DMS153 treated with DMSO at 0.1 percent for 48 hours (cell line): ENCODE data around the gene SIGLEC9.

Source experiments
- DNase-seq: peaks from one replicate; lab custom pipeline; 2025; ENCODE audit not compliant: unreplicated experiment; lab: John Stamatoyannopoulos, UW

The SIGLEC9 gene

DNA sequence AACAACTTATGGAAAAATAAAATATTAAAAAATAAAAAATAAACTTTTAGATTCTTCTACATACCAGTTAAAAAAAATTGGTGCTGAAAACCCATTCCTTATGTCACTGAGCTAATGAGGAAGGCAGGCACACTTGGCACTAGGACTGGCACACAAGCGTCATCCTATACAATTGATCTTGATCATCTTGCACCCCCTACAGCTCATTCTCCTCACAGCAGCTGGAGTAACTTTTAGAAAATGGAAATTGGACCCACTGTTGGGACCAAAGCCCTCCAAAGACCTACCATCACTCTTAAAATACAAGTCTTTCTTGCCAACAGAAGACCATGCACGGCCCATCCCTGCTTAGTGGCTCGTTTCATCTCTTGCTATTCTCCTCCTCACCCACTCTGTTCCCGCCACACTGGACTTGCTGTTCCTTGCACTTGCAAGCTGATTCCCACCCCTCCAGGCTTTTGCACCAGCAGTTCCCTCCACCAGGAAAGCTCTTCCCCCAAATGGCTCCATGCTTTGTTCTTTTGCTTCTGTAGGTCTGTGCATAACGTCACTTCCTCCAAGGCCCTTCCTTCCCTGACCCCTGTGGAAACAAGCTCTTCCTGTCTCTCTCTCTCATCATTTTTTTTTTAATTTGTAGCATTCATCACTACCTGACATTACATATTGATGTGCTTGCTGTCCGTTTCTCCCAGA lies 28.1 kb upstream of the SIGLEC9 start:
- no peak for DNase-seq

DNA sequence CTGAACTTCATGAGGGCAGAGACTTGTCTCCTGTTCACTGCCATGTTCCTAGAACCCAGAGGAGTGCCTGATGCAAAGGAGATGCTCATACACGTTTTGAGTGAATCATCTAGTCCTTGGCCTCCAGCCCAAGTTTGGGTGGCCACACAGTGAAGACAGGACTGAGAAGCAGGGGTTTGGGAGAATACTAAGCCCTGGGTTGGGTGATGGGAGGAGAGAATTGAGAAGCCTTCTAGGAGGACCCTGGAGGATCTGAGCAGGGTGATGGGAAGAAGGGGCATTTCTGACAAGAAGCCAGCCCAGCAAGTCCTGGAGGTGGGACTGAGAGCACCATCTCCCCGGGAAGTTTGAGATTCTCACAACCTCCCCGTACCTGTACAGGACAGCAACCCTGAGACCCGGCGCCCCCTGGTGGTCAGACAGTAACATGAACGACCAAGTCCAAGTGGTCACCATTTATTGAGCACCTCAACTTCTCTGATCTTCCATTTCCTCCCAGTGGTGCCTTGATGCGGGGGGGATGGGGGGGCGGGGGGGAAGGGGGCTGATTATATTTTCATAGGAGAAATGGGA lies 27.5 kb upstream of the SIGLEC9 start:
- DNase-seq = peak; percentile 51

DNA sequence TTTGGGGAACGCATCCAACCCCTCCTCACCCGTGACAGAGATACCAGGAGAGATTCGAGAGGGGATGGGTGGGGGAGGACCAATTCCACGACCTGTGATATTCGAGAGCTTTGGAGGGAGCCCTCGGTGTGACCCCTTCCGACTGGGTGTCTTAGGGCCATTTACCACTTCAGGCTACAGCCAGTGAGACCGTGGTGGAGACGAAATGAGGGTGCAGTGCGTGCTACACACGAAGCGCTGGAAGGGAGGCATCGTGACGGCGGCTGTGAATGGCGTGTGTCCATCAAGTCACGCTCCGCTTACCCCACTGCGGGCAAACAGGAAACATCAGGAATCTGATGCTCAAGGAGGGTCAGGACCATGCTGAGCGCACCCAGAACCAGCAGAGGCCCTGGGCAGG lies 26.9 kb upstream of the SIGLEC9 start:
- DNase-seq = no peak

DNA sequence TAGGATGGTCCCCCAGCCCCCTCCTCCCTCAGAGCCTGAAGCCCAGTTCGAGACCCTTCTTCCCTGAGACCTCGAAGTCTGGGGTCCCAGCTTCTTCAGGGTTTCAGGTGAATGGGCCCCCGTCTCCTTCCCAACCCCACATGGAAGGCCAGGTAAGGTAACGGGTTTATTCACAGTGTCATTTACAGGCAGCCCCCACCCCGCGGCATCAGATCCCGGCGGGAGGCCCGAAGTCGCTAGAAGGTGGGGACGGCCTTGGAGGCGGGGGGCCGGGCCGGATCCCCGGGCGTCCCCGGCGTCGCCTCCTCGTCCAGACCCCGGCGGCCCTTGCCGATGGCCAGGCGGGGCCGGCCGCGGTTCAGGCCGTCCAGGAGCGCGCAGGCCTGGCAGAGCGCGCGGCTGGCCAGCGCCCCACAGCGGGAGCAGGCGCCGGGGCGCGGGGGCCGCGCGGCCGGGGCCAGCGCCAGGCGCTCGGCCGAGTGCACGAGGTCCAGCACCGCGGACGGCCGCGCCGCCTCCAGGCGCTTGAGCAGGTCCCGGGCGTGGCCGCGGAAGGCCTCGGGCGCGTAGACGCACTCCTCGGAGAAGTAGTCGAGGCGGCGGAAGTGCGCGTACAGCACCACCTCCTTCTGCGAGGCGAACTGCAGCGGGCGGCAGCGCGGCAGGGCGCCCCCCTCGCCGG lies 26.2 kb upstream of the SIGLEC9 start:
- no peak for DNase-seq

DNA sequence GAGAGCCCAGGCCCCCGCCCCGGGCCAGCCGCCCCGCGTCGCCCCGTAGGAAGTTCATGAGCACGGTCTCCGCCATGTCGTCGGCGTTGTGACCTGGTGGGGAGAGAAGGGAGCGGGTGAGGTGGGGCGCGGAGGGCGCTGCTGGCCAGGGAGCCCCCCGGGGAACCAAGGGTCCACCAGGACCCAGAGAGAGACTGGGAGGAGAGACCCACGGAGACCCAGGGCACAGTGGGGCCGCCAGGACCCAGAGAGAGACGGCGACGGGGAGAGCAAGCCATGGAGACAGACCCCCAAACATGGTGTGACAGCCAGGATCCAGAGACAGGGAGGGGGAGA lies 25.7 kb upstream of the SIGLEC9 start:
- no peak for DNase-seq

DNA sequence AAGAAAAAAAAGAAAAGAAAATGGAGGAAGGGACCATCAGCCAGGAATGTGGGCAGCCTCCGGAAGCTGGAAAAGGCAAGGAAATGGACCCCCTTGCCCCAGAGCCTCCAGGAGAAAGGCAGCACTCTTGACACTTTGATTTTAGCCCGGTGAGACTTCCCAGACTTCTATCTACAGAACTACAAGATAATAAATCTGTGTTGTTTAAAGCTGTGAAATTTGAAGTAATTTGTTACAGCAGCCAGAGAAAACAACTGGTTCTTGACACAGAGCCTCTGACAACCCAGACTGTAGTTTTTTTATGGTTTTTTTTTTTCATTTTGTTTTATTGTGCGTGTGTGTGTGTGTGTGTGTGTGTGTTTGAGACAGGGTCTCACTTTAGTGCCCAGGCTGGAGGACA lies 24.1 kb upstream of the SIGLEC9 start:
- DNase-seq = no peak

DNA sequence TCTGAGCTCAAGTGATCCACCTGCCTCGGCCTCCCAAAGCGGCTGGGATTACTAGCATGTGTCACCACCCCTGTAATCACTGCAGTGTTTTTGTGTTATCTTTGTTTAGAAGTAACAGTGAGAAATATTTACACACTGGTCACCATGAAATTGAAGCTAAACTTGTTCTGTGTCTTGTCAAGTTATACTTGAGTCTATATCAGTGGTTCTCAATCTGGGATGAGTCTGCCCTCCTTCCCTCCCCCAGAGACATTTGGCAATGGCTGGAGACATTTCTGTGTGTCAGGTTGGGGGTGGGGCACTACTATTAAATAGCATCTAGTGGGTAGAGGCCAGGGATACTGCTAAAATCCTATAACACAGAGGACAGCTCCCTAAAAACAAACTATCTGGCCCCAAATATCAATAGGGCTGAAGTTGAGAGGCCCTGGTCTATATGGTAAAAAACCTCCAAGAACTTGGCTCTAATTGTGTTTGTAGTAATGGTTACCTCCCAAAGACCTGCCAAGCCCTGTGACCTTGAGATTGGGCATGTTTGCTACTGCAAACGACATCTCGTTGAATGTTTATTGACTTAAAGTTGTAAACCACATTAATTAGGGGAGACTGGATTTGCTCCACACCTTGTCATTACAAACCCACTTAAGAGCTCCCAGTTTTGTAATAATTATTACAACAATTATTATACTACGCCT lies 23.4 kb upstream of the SIGLEC9 start:
- DNase-seq = no peak

DNA sequence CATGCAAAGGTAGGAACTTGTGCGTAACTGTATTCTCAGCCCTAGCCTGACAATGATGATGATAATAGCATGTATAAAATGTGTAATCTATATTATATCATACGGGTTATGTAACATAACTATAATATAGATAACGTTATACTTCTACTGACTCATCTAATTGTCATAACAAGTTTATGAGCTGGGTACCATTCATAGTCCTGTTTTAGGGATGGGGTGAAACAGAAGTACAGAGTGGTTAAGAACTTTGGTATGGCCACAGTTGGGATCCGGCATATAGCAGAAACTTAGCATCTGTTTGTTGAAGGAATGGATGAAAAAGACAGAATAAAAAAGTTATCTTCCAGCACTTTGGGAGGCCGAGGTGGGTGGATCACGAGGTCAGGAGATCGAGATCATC lies 21.7 kb upstream of the SIGLEC9 start:
- DNase-seq = no peak

DNA sequence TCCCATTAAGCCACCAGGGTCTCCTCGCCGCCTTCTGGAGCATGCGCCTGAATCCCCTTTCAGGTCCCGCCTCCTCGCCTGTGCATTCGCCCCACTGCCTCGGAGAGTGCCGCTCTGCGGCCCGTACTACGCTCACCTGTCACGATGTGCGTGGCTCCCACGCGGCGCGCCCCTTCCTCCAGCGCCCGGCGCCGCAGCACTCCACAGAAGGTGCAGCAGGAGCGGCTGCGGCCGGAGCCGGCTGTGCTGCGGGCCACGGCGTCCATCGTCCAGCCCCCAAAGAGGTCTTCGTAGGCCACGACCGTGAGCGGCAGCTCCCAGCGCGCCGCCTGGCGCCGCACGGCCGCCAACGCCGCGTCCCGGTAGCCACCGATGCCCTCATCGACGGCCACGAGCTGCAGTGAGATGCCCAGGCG lies 20.8 kb upstream of the SIGLEC9 start:
- DNase-seq = no peak

DNA sequence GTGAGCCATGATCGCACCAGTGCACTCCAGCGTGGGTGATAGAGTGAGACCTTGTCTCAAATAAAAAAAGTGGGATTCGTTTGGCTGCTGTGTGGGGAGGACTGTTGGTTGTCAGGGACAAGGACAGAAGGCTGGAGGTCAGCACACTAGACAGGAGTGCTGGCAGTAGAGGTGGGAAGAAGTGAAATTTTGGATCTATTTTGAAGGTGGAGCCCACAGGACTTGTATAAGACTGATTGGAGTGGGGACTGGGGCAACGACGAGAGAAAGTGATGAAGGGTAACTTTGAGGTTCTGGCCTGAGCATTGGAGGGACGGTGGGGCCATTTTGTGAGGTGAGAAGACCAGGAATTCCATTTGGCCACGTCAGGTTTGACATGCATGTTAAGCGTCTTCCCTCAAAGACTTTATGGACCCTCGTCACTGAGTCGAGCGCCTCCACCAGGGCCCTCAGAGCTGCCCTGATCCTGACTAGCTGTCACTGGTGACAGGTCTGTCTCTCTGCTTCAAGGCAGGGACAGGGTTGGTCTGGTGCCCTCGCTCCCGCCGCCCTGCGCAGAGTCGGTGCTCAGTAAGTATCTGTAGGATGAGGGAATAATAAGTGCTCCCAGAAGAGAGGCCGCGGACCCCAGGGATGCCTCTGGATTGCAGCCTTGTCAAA lies 17.2 kb upstream of the SIGLEC9 start:
- DNase-seq = no peak

DNA sequence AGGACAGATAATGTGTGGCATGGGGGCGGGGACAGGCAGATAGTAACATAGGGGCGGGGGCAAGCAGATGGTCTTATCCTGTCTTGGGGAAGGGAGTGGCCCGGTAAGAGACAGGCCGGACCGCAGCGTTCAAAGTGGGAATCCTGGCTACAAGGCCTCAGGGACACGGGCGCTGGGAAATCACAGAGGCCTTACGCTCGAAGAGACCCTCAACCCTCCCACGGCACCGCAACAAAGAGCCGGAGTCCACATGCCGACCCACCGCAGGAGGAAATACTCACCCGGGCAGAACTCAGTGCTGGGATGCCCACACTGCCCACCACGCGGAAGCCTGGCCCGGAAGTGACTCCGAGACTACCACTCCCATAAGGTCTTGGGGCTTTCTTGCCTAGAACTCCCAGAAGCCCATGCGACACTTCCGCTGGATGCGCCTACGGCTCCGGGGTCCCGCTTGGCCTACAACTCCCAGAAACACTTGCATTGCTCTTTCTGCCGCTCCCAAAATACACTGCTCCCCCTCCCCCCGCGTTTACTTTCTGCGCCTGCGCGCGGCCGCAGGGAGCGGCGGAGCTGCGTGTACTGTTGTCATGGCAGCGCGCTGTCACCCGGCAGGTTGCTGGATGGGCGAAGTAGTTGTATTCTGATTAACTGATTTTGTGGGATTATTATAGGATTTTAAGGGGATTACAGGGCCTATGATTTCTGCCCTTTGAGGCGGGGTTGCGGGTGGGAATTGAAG lies 16.5 kb upstream of the SIGLEC9 start, which contains the start of gene CTU1:
CTU1 (minus strand) TSS at position 344 of the 739 bp plus-strand sequence. CDS start 3,840 bp downstream, outside the sequence.
- DNase-seq = peak; percentile 97

DNA sequence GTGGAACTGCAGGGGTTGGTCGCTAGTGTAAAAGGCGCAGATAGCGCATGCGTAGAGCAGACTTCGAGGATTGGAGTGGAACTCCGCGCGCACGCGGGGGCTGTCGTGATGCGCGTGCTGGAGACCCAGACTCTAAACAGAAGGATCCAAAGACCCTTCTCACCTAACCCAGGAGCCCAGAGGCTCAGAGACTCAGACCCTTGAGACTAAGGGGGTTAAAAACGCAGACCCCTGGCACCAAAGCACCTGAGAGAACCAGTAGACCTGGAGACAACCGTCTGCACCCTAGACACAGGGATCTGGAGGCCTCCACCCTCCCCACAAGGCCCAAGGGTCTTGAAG lies 15.9 kb upstream of the SIGLEC9 start:
- no peak for DNase-seq

DNA sequence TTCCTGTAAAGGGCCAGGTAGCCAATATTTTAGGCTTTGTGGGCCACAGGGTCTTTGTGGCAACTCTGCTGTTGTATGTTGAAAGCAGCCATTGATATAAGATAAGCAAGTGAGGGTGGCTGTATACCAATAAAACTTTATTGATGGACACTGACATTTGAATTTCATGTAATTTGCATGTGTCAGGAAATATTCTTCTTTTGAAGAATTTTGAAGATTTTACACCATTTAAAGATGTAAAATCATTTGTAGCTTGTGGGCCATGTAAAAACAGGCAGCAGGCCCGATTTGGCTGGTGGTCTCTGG lies 14.1 kb upstream of the SIGLEC9 start:
- DNase-seq = no peak

DNA sequence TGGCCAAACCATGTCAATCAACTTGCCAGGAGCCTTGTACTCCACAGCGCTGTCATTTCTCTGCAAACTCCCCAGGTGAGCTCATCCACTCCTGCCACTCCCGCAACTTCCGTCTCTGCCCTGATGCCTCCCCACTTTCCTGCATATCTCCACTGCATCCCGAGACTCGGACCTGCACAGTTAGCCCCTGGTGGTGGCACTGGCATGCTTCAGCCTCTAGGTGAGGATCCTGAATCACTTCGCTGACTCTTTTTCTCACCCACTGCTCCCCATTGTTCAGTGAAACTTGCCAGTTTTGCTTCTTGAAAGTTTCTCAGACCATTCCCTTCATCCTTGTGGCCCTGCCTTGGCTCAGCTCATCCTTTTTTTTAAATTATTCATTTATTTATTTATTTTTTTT lies 13.1 kb upstream of the SIGLEC9 start:
- no peak for DNase-seq

DNA sequence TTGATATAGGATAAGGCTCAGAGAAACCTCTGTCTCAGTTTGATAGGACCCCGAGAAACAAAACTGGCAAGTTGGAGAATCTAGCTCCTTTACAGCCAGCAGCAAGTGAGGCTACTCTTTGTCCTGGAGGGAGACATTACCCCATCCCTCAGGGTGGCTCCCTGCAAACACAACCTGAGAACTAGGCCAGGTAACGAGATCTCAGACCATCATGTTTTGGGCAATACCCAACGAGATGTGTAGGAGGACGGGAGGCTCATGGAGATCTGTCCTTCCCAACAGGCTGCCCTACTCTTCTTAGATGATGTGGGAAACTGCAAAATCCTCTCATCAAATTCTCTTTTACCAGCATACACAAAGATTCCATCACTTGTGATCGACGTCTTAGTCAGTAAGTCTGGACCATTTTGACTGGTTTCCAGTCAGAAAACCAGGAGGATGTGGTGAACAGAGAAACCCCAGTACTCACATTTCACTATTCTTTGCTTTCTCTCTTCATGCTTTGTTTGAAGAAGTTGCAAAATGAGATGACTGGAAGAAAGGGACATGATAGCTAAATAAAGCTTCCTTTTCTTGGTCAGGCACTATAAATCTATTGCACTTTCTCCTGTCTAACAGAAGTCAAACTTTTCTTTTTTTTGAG lies 10.5 kb upstream of the SIGLEC9 start:
- no peak for DNase-seq

DNA sequence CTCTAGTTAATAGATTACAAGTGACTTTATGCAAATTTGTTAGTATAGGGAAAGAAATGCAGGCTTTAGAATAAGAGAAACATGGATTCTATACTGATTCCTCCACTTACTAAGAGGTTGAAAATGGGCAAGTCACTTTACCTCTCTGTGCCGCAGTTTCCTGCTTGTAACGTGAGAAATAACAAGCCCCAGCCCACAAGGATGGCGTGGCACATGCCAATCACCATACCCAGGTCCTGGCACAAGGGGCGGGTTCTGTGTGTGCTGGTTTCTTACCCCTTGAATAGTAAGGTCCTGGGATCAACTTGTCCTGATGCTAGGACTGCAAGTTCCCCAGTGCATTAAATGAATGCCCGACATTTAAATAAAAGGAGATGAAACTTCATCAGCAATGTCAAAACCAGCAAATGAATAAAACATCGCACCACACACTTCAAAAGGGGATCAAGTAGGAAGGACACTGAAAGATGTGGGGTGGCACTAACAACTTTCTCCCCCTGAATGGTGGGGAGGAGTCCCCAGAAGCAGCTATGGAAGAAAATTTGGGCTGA lies 7.9 kb upstream of the SIGLEC9 start:
- no peak for DNase-seq

DNA sequence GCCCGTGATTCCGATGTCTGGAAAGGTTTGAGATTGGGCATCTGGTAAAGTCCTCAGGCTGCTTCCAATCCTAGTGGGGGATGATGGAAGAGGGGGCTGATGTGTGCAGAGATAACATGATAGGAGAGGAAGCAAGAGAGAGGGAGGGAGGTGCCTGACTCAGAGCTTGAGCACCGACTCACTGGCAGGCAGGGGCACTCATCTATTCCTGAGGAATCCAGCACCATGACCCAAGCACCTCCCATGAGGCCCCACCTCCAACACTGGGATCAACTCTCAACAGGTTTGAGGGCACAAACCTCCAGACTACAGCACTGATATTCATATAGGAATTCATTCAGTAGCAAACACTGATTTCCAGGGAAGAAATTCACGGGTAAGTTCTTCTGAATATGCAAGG lies 5.6 kb upstream of the SIGLEC9 start:
- DNase-seq = no peak

DNA sequence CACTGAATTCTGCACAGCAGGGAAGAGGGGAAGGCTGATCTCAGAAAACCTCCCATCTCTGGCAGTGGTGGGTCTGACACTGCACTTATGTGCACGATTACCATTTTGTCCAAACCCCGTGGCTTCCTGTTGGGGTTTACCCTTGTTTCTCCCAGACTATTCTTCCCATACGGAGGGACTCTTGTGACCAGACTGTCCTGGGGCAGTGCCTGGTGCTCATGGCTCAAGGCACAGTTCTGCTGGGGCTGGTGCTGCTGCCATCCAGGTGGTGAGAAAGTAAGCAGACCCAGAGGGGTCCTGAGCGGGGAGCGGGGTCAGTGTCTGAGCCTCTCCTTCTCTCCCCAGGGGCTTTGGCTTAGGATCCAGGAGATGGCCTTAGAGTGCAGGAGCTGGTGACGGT lies 5.1 kb upstream of the SIGLEC9 start:
- no peak for DNase-seq

DNA sequence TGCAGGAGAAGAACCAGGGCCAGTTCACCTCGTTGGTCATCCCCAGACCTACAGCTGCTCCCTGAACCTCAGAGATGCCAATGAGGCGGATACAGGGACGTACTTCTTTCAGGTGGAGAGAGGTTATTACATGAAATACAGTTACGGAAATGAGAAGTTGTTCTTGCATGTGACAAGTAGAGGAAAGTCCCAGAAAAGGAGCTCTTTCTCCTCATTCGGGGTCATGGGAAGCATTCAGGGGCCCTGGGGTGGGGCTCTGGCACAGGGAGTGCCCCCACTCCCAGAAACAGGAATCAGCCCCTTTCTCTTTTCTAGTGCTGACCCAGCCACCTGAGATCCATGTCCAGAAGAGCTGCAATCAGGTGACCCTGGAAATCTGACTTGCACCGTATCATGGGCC lies 4.5 kb upstream of the SIGLEC9 start:
- DNase-seq = no peak

DNA sequence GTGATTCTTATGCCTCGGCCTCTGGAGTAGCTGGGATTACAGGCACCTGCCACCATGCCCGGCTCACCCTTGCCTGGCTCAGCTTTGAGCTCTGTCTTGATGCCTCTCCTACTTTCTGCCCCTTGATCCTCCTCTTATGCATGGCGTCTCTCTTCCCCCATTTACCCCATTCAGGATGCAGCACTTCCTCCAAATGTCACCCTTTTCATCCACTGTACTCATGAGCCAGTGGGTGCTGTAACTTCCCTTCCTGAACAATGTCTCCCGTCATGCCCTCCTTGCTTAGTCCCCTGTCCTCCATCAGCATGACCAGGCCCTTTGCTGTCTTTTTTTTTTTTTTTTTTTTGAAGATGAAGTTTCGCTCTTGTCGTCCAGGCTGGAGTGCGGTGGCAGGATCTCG lies 3.4 kb upstream of the SIGLEC9 start:
- no peak for DNase-seq
